MCF 10A (cell line): ENCODE results near the gene SLC34A2. TPM values are rescaled to one million over a fixed set of nuclear protein-coding genes. Genes with fewer than 3 reads are reported as not detected.

Experiments
- BruUV-seq: library from RNA; stranded (reverse); fragments of 400-500 nt; replicated peaks from 2 replicates; lab custom pipeline; 2021; lab: Mats Ljungman, UMichigan
- CTCF ChIA-PET: fragments of 300-600 bp; sonication (Branson Sonifier 250); formaldehyde crosslinking; extraction: SDS; loops from one replicate; lab custom pipeline; 2021; ENCODE audit warnings: antibody characterized with exemption, inconsistent platforms; lab: Yijun Ruan, JAX
- POLR2A ChIA-PET: fragments of 300-600, 350-650 bp; sonication (Branson Sonifier 250); formaldehyde crosslinking; extraction: SDS; loops from one replicate; lab custom pipeline; 2020; ENCODE audit warnings: antibody characterized with exemption, inconsistent platforms; lab: Yijun Ruan, JAX
- DNase-seq: peaks from one replicate; pipeline ENCODE4 v3.0.0-alpha.2; 2018; ENCODE audit not compliant: unreplicated experiment
- H3K27ac Mint-ChIP-seq: one replicate; pipeline ENCODE4 v1.8.0; 2022; ENCODE audit warnings: mild to moderate bottlenecking, low read depth, mixed read lengths; ENCODE audit not compliant: unreplicated experiment
- H3K27me3 Mint-ChIP-seq: one replicate; pipeline ENCODE4 v1.8.0; 2022; ENCODE audit warnings: mixed read lengths; ENCODE audit not compliant: insufficient read depth, unreplicated experiment
- H3K36me3 Mint-ChIP-seq: one replicate; pipeline ENCODE4 v1.8.0; 2022; ENCODE audit warnings: mild to moderate bottlenecking, moderate library complexity, mixed read lengths; ENCODE audit not compliant: insufficient read depth, unreplicated experiment
- H3K4me1 Mint-ChIP-seq: one replicate; pipeline ENCODE4 v1.8.0; 2022; ENCODE audit warnings: mixed read lengths; ENCODE audit not compliant: insufficient read depth, unreplicated experiment
- H3K4me3 Mint-ChIP-seq: one replicate; pipeline ENCODE4 v1.8.0; 2022; ENCODE audit warnings: mild to moderate bottlenecking, moderate library complexity, mixed read lengths; ENCODE audit not compliant: unreplicated experiment
- H3K9me3 Mint-ChIP-seq: one replicate; pipeline ENCODE4 v1.8.0; 2022; ENCODE audit warnings: mixed read lengths; ENCODE audit not compliant: unreplicated experiment
- intact Hi-C: fragments of 100-400 bp; cut with micrococcal nuclease; formaldehyde crosslinking; loops from 2 replicates; pipeline ENCODE4 v1.14.1; 2022
- total RNA-seq: library from RNA; stranded (reverse); gene quantifications from 2 replicates; pipeline ENCODE4 v1.2.3, GENCODE V29; 2022
- TF ChIP-seq, protein P1 (sequence below): fragments of 200-600 bp; IDR thresholded peaks from one replicate; pipeline ENCODE4 v1.8.0; 2022; ENCODE audit warnings: antibody characterized with exemption, mild to moderate bottlenecking; ENCODE audit not compliant: unreplicated experiment

Gene SLC34A2
- total RNA-seq, 1 experiment from 2014 or later, result not detected

DNA sequence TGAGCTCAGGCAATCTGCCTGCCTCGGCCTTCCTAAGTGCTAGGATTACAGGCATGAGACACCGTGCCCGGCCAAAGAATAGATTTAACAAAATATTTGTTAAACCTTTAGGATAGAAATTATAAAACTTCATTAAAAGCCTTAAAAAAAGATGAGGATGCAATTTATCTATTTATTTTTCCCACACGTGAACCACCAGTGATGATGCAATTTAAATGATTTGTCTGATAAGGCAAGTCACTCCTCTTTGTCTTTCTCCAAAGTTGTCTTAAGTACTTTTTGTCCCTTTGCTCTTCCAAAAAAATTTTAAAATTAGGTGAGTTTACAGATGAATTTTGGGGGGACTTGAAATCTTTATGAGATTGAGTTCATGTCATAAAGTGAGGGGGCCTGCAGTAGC, 58.2 kb downstream of the SLC34A2 start:
- no TSS peak for BruUV-seq
- Mint-ChIP-seq H3K4me3 (no peak overlapping the region), H3K4me1 (peaks cover 1% of the 10 kb centered on the region), H3K27ac (no peak overlapping the region), H3K27me3 (no peaks in the 10 kb centered on the region), H3K36me3 (no peaks in the 10 kb centered on the region), H3K9me3 (no peaks in the 10 kb centered on the region)
- intact Hi-C loops, result no loop called here
- DNase-seq, result no peak
- POLR2A ChIA-PET, result no interaction called here
- CTCF ChIA-PET, result interaction anchor here (0.5 kb wide), 1 partner anchor 196 kb away, joined by 3 read pairs; no protein-coding TSS in a partner anchor
- TF ChIP-seq, protein P1, sequence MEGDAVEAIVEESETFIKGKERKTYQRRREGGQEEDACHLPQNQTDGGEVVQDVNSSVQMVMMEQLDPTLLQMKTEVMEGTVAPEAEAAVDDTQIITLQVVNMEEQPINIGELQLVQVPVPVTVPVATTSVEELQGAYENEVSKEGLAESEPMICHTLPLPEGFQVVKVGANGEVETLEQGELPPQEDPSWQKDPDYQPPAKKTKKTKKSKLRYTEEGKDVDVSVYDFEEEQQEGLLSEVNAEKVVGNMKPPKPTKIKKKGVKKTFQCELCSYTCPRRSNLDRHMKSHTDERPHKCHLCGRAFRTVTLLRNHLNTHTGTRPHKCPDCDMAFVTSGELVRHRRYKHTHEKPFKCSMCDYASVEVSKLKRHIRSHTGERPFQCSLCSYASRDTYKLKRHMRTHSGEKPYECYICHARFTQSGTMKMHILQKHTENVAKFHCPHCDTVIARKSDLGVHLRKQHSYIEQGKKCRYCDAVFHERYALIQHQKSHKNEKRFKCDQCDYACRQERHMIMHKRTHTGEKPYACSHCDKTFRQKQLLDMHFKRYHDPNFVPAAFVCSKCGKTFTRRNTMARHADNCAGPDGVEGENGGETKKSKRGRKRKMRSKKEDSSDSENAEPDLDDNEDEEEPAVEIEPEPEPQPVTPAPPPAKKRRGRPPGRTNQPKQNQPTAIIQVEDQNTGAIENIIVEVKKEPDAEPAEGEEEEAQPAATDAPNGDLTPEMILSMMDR, result no peak

DNA sequence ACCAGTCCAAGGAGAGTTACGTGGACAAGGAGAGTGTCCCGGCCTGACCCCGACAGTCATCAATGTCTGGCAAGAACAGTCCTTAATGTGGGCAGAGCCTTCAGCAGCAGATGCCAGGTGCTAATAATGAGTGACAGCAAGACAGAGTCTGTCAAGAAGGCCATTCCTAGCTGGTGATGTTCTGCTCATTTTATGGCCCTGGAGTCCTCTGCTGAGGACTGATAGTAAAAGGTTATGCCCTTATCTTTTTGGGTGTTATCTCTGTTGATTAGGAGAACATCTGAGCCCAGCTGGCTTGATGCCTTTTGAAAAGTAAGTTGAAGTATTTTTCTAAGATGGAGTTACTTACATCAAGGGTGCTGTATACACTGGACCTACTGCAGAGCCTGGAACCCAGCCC, 67.3 kb downstream of the SLC34A2 start:
- intact Hi-C loops, result no loop called here
- CTCF ChIA-PET, result no interaction called here
- no peak for DNase-seq

DNA sequence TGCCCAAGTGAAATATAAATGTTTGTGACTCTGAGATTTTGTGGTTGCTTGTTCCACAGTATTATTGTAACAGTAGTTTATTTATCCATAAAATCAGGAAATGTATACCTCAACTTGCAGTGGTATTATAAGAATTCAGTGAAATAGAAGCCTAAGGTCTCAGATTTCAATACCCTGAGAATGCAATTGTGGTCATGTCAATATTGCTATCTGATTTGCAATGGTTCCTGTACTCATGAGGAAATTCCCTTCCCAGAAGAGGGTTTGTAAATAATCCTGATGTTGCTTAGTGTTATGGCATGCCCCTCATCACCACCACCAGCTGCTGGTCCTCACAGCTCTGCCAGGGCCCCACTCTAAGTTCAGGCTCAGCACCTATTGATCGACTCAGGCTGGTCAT, 67.8 kb downstream of the SLC34A2 start:
- H3K36me3 Mint-ChIP-seq, result no peaks in the 10 kb centered on the region
- no TSS peak for BruUV-seq
- no peaks in the 10 kb centered on the region for H3K27me3 Mint-ChIP-seq
- ChIA-PET POLR2A (no interaction called here), CTCF (interaction anchor here (0.7 kb wide), 1 partner anchor 24 kb away, joined by 3 read pairs; no protein-coding TSS in a partner anchor)
- TF ChIP-seq, protein P1, result no peak
- no peaks in the 10 kb centered on the region for H3K9me3 Mint-ChIP-seq
- H3K4me3 Mint-ChIP-seq, result no peak overlapping the region
- H3K4me1 Mint-ChIP-seq, result no peaks in the 10 kb centered on the region
- DNase-seq, result no peak
- no peak overlapping the region for H3K27ac Mint-ChIP-seq
- intact Hi-C loops, result no loop called here

More for the DNA sequence above, 67.3 kb downstream of the SLC34A2 start:
- POLR2A ChIA-PET, result no interaction called here
- Mint-ChIP-seq H3K9me3 (no peaks in the 10 kb centered on the region), H3K27ac (no peak overlapping the region), H3K36me3 (no peaks in the 10 kb centered on the region), H3K27me3 (no peaks in the 10 kb centered on the region), H3K4me3 (no peak overlapping the region), H3K4me1 (no peaks in the 10 kb centered on the region)
- TF ChIP-seq, protein P1, result no peak
- BruUV-seq, result no TSS peak

DNA sequence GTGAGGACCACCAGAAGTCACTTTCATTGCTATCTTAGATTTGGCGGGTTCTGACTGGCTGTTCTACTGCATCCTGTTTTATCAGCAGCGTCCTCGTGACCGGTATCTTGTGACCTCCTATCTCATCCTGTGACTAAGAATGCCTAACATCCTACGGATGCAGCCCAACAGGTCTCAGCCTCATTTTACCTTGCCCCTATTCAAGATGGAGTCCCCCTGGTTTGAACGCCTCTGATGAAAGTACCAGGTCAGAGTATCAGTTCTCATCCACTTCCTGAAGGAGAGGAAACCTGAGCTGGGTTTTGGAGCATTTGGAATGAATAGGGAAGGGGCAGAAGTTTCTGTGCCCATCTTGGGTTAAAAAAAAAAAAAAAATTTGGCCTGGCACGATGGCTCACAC, 70.2 kb downstream of the SLC34A2 start:
- no TSS peak for BruUV-seq
- ChIA-PET POLR2A (interaction anchor here (0.7 kb wide), 1 partner anchor 111 kb away, joined by 3 read pairs; no protein-coding TSS in a partner anchor), CTCF (interaction anchor here (0.6 to 0.7 kb wide), 2 partner anchors 38 to 765 kb away, joined by 3 to 6 read pairs; no protein-coding TSS in a partner anchor)
- Mint-ChIP-seq H3K27me3 (no peaks in the 10 kb centered on the region), H3K4me1 (no peaks in the 10 kb centered on the region), H3K36me3 (no peaks in the 10 kb centered on the region), H3K27ac (no peak overlapping the region), H3K9me3 (no peaks in the 10 kb centered on the region), H3K4me3 (no peak overlapping the region)
- DNase-seq, result no peak
- TF ChIP-seq, protein P1, result no peak
- intact Hi-C loops, result no loop called here
